Measurements from ENCODE around the gene SMG6.

GRCh38 chr17:2086306-2086705 is 217.3 kb downstream of the SMG6 start:
- TF ChIP-seq TAF1 (IDR thresholded peaks at IDR 0.05; ENCODE audit: borderline replicate concordance, low read depth, low read length) (no peak), CTCF (IDR thresholded peaks at IDR 0.05) (no peak), RAD21 (IDR thresholded peaks at IDR 0.05; ENCODE audit: low read length) (no peak), CHD2 (IDR thresholded peaks at IDR 0.05; ENCODE audit: low read length, partially characterized antibody) (no peak), FOSL2 (IDR thresholded peaks at IDR 0.05; ENCODE audit: borderline replicate concordance, low read depth) (no peak), USF2 (IDR thresholded peaks at IDR 0.05; ENCODE audit: borderline replicate concordance, low read depth, low read length) (no peak), JUND (IDR thresholded peaks at IDR 0.05) (no peak), EP300 (IDR thresholded peaks at IDR 0.05; ENCODE audit: borderline replicate concordance in 1 of 2, low read depth in 1 of 2, low read length in 1 of 2) (no peak), NFIC (IDR thresholded peaks at IDR 0.05; ENCODE audit: borderline replicate concordance) (no peak), MAX (IDR thresholded peaks at IDR 0.05; ENCODE audit: low read depth) (no peak), TEAD4 (IDR thresholded peaks at IDR 0.05; ENCODE audit: borderline replicate concordance, insufficient read depth) (no peak), POLR2AphosphoS5 (IDR thresholded peaks at IDR 0.05; ENCODE audit: low read depth, low read length) (no peak)
